ENCODE results near the gene BTRC.

GRCh38 chr10:101506829-101507661, 153.1 kb downstream of the BTRC start:
- no peak for TF ChIP-seq CTCF (IDR thresholded peaks at IDR 0.05; ENCODE audit: insufficient read depth, low read length)
- no peak for TF ChIP-seq POLR2AphosphoS5 (IDR thresholded peaks at IDR 0.05; ENCODE audit: low read depth)
- TF ChIP-seq GABPA (IDR thresholded peaks at IDR 0.05; ENCODE audit: low read depth): no peak
- no peak for TF ChIP-seq REST (IDR thresholded peaks at IDR 0.05; ENCODE audit: insufficient replicate concordance, low read depth)

All from HL-60 (cell line).